GM06990 (cell line): ENCODE measurements around the gene PHETA1.
A peak's percentile ranks its signal among the peaks of the same experiment; 100 is the strongest.
"Not testable (repeated sequence)": the region's sequence is repeated elsewhere in the genome, so short reads cannot be mapped to it uniquely, and the experiment has no call there.

Experiments used
- DNase-seq: peaks from one replicate; pipeline ENCODE4 v3.0.0-alpha.2; 2011; ENCODE audit not compliant: insufficient read length; ENCODE audit errors: extremely low read depth
- H3K27me3 ChIP-seq: replicated peaks from 2 replicates; pipeline ENCODE4 v1.6.0; 2011; ENCODE audit warnings: low read length; ENCODE audit not compliant: control insufficient read depth, insufficient read depth
- H3K36me3 ChIP-seq: 2 replicates; pipeline ENCODE4 v1.5.1; 2011; ENCODE audit warnings: low read length; ENCODE audit not compliant: control insufficient read depth, insufficient read depth
- H3K4me3 ChIP-seq: replicated peaks from 2 replicates; pipeline ENCODE4 v1.5.1; 2011; ENCODE audit warnings: low read depth, mild to moderate bottlenecking, control low read depth, low read length
- CTCF ChIP-seq: IDR thresholded peaks from 2 replicates; pipeline ENCODE4 v1.5.1; 2011; ENCODE audit warnings: low read length, control low read depth, mild to moderate bottlenecking, inconsistent platforms; ENCODE audit not compliant: insufficient read depth, poor library complexity, severe bottlenecking

Gene PHETA1

GRCh38 chr12:111406474-111407376 lies 37.8 kb upstream of the PHETA1 start:
- peak; percentile 62 for DNase-seq
- Histone ChIP-seq H3K27me3 (no peaks in the 10 kb centered on the region), H3K4me3 (peak overlapping the region; percentile 83), H3K36me3 (peaks cover 3% of the 10 kb centered on the region)
- no peak for TF ChIP-seq CTCF

- H3K4me3 ChIP-seq = peak within 1 kb of the TSS; percentile 83
- no peaks in the 10 kb centered on the region for H3K27me3 ChIP-seq
- DNase-seq = no peak
- peaks cover 3% of the 10 kb centered on the region for H3K36me3 ChIP-seq
- TF ChIP-seq CTCF = no peak
These were observed 37.1 kb upstream of the PHETA1 start, which contains the start of gene SH2B3 for GRCh38 chr12:111405859-111406473. TSS of gene SH2B3 (plus strand) at chr12:111405923. CDS start at chr12:111418146, 12,223 bp downstream.

- H3K27me3 ChIP-seq = no peaks in the 10 kb centered on the region
- peaks cover 3% of the 10 kb centered on the region for H3K36me3 ChIP-seq
- peak; percentile 98 for DNase-seq
- TF ChIP-seq CTCF = peak; percentile 79
- H3K4me3 ChIP-seq = peak overlapping the region; percentile 83
These were observed 36.4 kb upstream of the PHETA1 start for GRCh38 chr12:111405149-111405858.

GRCh38 chr12:111404362-111405148 lies 35.7 kb upstream of the PHETA1 start:
- DNase-seq = no peak
- Histone ChIP-seq H3K27me3 (no peaks in the 10 kb centered on the region), H3K36me3 (peaks cover 3% of the 10 kb centered on the region), H3K4me3 (peak overlapping the region; percentile 83)
- TF ChIP-seq CTCF = no peak

GRCh38 chr12:111402490-111402824 lies 33.6 kb upstream of the PHETA1 start:
- not testable (repeated sequence) for H3K27me3 ChIP-seq, H3K4me3 ChIP-seq, H3K36me3 ChIP-seq

More at GRCh38 chr12:111402490-111402824, 33.6 kb upstream of the PHETA1 start:
- DNase-seq = not testable (repeated sequence)
